ENCODE data around the gene AP3B1.

The AP3B1 gene

GRCh38 chr5:77960305-77960704 is 334.2 kb downstream of the AP3B1 start:
- DNase-seq = no peak

- DNase-seq = no peak
These were observed 335.7 kb downstream of the AP3B1 start for GRCh38 chr5:77958642-77959330.

- DNase-seq = no peak
These were observed 336.5 kb downstream of the AP3B1 start for GRCh38 chr5:77957931-77958521.

GRCh38 chr5:77957516-77957915 is 337.0 kb downstream of the AP3B1 start:
- no peak for DNase-seq

GRCh38 chr5:77957081-77957480 is 337.4 kb downstream of the AP3B1 start:
- no peak for DNase-seq

- no peak for DNase-seq
These were observed 338.9 kb downstream of the AP3B1 start for GRCh38 chr5:77955577-77955976.

- no peak for DNase-seq
These were observed 341.1 kb downstream of the AP3B1 start for GRCh38 chr5:77953374-77953773.

- DNase-seq = no peak
These were observed 341.8 kb downstream of the AP3B1 start for GRCh38 chr5:77952636-77953212.

Measured in activated CD4-positive, alpha-beta T cell treated with anti-CD3 and anti-CD28 coated beads, Interleukin-2, amount 50 U/mL, for 48 hours (primary cell).